HL-60 (cell line): Measurements from ENCODE around the gene ANO10.

Experiments used
- DNase-seq, 2 experiments: peaks; one replicate each; pipeline ENCODE4 v3.0.0-alpha.2; 2010 to 2020; ENCODE audit warnings: low read depth in 1 of 2, low spot score in 1 of 2
- H3K27ac ChIP-seq: fragments of 250-450 bp; sonication (Bioruptor Pico); replicated peaks from 2 replicates; pipeline ENCODE4 v1.5.1; 2020; ENCODE audit warnings: mild to moderate bottlenecking, moderate library complexity
- H3K27me3 ChIP-seq: fragments of 250-450 bp; sonication (Bioruptor Pico); 2 replicates; pipeline ENCODE4 v1.5.1; 2021; ENCODE audit warnings: mild to moderate bottlenecking, moderate library complexity; ENCODE audit not compliant: insufficient read depth, poor library complexity, severe bottlenecking
- H3K4me3 ChIP-seq: replicated peaks from 2 replicates; pipeline ENCODE4 v1.5.1; 2011; ENCODE audit warnings: mild to moderate bottlenecking, control low read depth, low read length; ENCODE audit not compliant: insufficient read depth
- GABPA ChIP-seq: IDR thresholded peaks from 2 replicates; pipeline ENCODE4 v1.6.1; 2012; ENCODE audit warnings: low read depth
- POLR2AphosphoS5 ChIP-seq: IDR thresholded peaks from 2 replicates; pipeline ENCODE4 v1.6.1; 2012; ENCODE audit warnings: low read depth
- SPI1 ChIP-seq: IDR thresholded peaks from 2 replicates; pipeline ENCODE4 v1.6.1; 2012; ENCODE audit warnings: low read depth, mild to moderate bottlenecking, borderline replicate concordance
- TF ChIP-seq, protein P1 (sequence below): IDR thresholded peaks from 2 replicates; pipeline ENCODE4 v1.6.1; 2012; ENCODE audit warnings: low read depth; ENCODE audit not compliant: insufficient replicate concordance
- TF ChIP-seq, protein P2 (sequence below): IDR thresholded peaks from one replicate; pipeline ENCODE4 v1.5.1; 2011; ENCODE audit warnings: low read length, control low read depth, inconsistent platforms; ENCODE audit not compliant: insufficient read depth

The ANO10 gene

DNA sequence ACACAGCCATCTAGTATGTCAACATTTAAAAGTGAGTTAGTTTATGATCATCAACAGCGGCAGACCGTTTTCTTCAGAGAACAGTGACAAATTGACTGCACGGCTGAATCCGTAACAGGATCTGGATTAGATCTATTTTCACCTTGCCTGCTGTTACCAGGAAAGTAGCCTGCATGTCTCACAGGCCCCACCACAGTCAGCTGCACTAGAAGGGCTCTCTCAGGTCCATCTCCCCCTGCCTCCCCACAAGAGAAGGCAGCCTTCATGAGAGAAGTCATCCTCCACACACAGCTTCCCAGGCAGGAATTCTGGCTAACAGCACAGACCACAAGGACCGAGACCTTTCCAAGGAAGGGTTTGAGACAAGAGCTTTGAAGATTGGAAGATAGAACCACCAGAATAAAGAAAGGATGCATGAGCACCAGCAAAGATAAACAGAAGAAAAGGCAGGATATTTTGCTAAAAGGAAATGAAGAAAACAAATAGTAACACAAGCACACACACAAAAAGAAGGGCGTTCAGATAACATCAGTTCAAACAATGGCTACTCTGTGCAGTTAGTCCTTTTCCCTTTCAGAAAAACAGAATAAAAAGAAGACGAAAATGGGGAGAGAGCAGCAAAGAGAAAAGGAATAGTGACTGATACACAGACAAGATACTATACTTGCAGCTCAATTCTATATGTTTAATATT is 208.0 kb downstream of the ANO10 start:
- no peaks in the 10 kb centered on the region for H3K27me3 ChIP-seq
- H3K27ac ChIP-seq = no peak overlapping the region
- no peak for DNase-seq
- TF ChIP-seq SPI1 (no peak), POLR2AphosphoS5 (no peak), GABPA (no peak)
- TF ChIP-seq, protein P1, sequence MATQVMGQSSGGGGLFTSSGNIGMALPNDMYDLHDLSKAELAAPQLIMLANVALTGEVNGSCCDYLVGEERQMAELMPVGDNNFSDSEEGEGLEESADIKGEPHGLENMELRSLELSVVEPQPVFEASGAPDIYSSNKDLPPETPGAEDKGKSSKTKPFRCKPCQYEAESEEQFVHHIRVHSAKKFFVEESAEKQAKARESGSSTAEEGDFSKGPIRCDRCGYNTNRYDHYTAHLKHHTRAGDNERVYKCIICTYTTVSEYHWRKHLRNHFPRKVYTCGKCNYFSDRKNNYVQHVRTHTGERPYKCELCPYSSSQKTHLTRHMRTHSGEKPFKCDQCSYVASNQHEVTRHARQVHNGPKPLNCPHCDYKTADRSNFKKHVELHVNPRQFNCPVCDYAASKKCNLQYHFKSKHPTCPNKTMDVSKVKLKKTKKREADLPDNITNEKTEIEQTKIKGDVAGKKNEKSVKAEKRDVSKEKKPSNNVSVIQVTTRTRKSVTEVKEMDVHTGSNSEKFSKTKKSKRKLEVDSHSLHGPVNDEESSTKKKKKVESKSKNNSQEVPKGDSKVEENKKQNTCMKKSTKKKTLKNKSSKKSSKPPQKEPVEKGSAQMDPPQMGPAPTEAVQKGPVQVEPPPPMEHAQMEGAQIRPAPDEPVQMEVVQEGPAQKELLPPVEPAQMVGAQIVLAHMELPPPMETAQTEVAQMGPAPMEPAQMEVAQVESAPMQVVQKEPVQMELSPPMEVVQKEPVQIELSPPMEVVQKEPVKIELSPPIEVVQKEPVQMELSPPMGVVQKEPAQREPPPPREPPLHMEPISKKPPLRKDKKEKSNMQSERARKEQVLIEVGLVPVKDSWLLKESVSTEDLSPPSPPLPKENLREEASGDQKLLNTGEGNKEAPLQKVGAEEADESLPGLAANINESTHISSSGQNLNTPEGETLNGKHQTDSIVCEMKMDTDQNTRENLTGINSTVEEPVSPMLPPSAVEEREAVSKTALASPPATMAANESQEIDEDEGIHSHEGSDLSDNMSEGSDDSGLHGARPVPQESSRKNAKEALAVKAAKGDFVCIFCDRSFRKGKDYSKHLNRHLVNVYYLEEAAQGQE = no peak
- TF ChIP-seq, protein P2, sequence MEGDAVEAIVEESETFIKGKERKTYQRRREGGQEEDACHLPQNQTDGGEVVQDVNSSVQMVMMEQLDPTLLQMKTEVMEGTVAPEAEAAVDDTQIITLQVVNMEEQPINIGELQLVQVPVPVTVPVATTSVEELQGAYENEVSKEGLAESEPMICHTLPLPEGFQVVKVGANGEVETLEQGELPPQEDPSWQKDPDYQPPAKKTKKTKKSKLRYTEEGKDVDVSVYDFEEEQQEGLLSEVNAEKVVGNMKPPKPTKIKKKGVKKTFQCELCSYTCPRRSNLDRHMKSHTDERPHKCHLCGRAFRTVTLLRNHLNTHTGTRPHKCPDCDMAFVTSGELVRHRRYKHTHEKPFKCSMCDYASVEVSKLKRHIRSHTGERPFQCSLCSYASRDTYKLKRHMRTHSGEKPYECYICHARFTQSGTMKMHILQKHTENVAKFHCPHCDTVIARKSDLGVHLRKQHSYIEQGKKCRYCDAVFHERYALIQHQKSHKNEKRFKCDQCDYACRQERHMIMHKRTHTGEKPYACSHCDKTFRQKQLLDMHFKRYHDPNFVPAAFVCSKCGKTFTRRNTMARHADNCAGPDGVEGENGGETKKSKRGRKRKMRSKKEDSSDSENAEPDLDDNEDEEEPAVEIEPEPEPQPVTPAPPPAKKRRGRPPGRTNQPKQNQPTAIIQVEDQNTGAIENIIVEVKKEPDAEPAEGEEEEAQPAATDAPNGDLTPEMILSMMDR = no peak
- H3K4me3 ChIP-seq = no peak overlapping the region

DNA sequence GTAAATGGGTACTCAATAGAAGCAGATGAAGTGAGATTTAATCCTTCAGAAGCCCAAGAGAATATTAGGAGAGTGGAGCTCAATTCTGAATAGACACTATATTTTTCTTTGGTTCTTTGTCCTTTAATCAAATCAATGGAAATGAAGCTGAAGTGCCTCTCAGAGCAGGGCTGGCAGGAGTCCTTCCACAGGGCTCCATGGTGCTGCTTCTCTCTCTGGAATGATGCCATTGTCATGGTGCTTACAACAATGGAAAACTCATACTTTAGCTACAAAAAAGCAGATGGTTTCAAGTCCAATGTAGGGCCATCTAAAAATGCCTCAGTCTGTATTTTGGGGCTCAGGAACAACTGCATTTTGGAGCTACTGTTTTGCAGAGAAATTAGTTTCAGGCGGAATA is 210.4 kb downstream of the ANO10 start:
- H3K27ac ChIP-seq = no peak overlapping the region
- DNase-seq = no peak
- TF ChIP-seq SPI1 (no peak), POLR2AphosphoS5 (no peak), GABPA (no peak)
- TF ChIP-seq, protein P2 = no peak
- TF ChIP-seq, protein P1 = no peak
- H3K4me3 ChIP-seq = no peak overlapping the region
- H3K27me3 ChIP-seq = no peaks in the 10 kb centered on the region

DNA sequence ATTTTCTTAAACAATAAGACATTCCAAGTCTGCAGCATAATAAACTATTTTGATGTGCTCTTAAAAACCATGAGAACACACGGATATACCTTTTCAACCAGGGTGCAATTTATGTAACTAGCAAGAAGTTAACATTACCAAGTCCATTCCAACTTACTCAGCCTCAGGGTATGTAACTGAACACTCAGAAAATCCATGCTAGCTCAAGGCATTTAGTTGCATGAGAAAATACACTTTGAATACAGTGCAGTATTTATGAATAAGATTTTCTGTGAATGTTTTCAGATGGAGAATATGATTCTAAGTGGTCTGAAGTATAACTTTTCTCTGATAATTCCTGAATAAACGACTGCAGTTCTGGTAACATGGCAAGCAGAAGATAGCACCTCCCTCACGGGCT is 211.2 kb downstream of the ANO10 start:
- TF ChIP-seq, protein P2 = no peak
- TF ChIP-seq, protein P1 = no peak
- TF ChIP-seq POLR2AphosphoS5 = no peak
- TF ChIP-seq GABPA = no peak
- no peak for TF ChIP-seq SPI1
- Histone ChIP-seq H3K4me3 (no peak overlapping the region), H3K27ac (no peak overlapping the region)

More for the DNA sequence above, 211.2 kb downstream of the ANO10 start:
- no peaks in the 10 kb centered on the region for H3K27me3 ChIP-seq
- DNase-seq = no peak
